GM23338 (cell line): ENCODE measurements around the gene TPP1. TPM values are rescaled to one million over a fixed set of nuclear protein-coding genes. Genes with fewer than 3 reads are reported as not detected.

Experiments
- ATAC-seq: fragments of 200-7000 bp; cut with Tn5 transposase; 3 replicates; pipeline ENCODE4 v1.9.1; 2020
- DNase-seq: peaks from one replicate; pipeline ENCODE4 v3.0.0-alpha.2; 2015; ENCODE audit warnings: low spot score
- H2AFZ ChIP-seq: fragments of 200-600 bp; sonication (generic); 2 replicates; pipeline ENCODE4 v1.8.0; 2016; ENCODE audit warnings: antibody characterized with exemption, mild to moderate bottlenecking, moderate library complexity
- H3F3A ChIP-seq: fragments of 200-600 bp; sonication (generic); replicated peaks from 2 replicates; pipeline ENCODE4 v1.8.0; 2017; ENCODE audit warnings: antibody characterized with exemption, mixed run types, low read depth
- H3K27ac ChIP-seq: fragments of 200-600 bp; sonication (generic); 2 replicates; pipeline ENCODE4 v1.6.1; 2016; ENCODE audit warnings: low read depth
- H3K27me3 ChIP-seq: fragments of 200-600 bp; sonication (generic); 2 replicates; pipeline ENCODE4 v1.8.0; 2016; ENCODE audit warnings: mild to moderate bottlenecking, mixed run types, moderate library complexity; ENCODE audit not compliant: insufficient read depth
- H3K36me3 ChIP-seq: fragments of 200-600 bp; sonication (generic); 2 replicates; pipeline ENCODE4 v1.8.0; 2016; ENCODE audit warnings: mild to moderate bottlenecking; ENCODE audit not compliant: insufficient read depth
- H3K4me1 ChIP-seq: fragments of 200-600 bp; sonication (generic); 2 replicates; pipeline ENCODE4 v1.8.0; 2016; ENCODE audit warnings: mild to moderate bottlenecking, moderate library complexity; ENCODE audit not compliant: insufficient read depth
- H3K4me2 ChIP-seq: fragments of 200-600 bp; sonication (generic); 2 replicates; pipeline ENCODE4 v1.7.1; 2017; ENCODE audit warnings: mixed run types
- H3K4me3 ChIP-seq: fragments of 200-600 bp; sonication (generic); 2 replicates; pipeline ENCODE4 v1.6.1; 2016; ENCODE audit warnings: mixed run types
- H3K79me2 ChIP-seq: fragments of 200-600 bp; sonication (generic); replicated peaks from 2 replicates; pipeline ENCODE4 v1.8.0; 2017; ENCODE audit warnings: mild to moderate bottlenecking; ENCODE audit not compliant: insufficient read depth
- H3K9me2 ChIP-seq: fragments of 200-600 bp; sonication (generic); 2 replicates; pipeline ENCODE4 v1.8.0; 2017; ENCODE audit not compliant: insufficient read depth
- H4K20me1 ChIP-seq: fragments of 200-600 bp; sonication (generic); replicated peaks from 2 replicates; pipeline ENCODE4 v1.8.0; 2017; ENCODE audit warnings: mild to moderate bottlenecking; ENCODE audit not compliant: insufficient read depth
- H3K27ac Mint-ChIP-seq: 2 replicates; pipeline ENCODE4 v1.8.0; 2020; ENCODE audit warnings: inconsistent platforms, mild to moderate bottlenecking, moderate library complexity, mixed read lengths
- H3K27me3 Mint-ChIP-seq: 3 replicates; pipeline ENCODE4 v1.8.0; 2022; ENCODE audit warnings: low read depth, mild to moderate bottlenecking, moderate library complexity, mixed read lengths, inconsistent platforms; ENCODE audit not compliant: insufficient read depth, poor library complexity
- H3K36me3 Mint-ChIP-seq: 3 replicates; pipeline ENCODE4 v1.8.0; 2021; ENCODE audit warnings: low read depth, mild to moderate bottlenecking, inconsistent platforms, moderate library complexity, mixed read lengths
- H3K4me1 Mint-ChIP-seq: 3 replicates; pipeline ENCODE4 v1.8.0; 2020; ENCODE audit warnings: mild to moderate bottlenecking, inconsistent platforms, mixed read lengths
- H3K4me3 Mint-ChIP-seq: 3 replicates; pipeline ENCODE4 v1.8.0; 2021; ENCODE audit warnings: moderate library complexity, mild to moderate bottlenecking, inconsistent platforms, mixed read lengths
- H3K9me3 Mint-ChIP-seq: 3 replicates; pipeline ENCODE4 v1.8.0; 2020; ENCODE audit warnings: moderate library complexity, mild to moderate bottlenecking, inconsistent platforms, mixed read lengths
- CREB1 ChIP-seq: fragments of 250-450 bp; sonication (Bioruptor Pico); IDR thresholded peaks from 2 replicates; pipeline ENCODE4 v1.5.0; 2020; ENCODE audit warnings: low read depth, mild to moderate bottlenecking, moderate library complexity
- CTCF ChIP-seq, 2 experiments: fragments of 200-600 bp in 1 of 2; sonication (generic) in 1 of 2; conservative IDR thresholded peaks; 2 replicates each; pipeline versions ENCODE4 v1.5.1 to v1.6.1; 2016 to 2017; ENCODE audit warnings: antibody characterized with exemption in 2 of 2, low read depth in 2 of 2, mild to moderate bottlenecking in 2 of 2, moderate library complexity in 1 of 2
- ETS1 ChIP-seq: IDR thresholded peaks from 2 replicates; pipeline ENCODE4 v1.6.1; 2016; ENCODE audit warnings: antibody characterized with exemption
- POLR2AphosphoS5 ChIP-seq: IDR thresholded peaks from 2 replicates; pipeline ENCODE4 v1.6.1; 2016; ENCODE audit warnings: antibody characterized with exemption, low read depth
- STAT1 ChIP-seq: IDR thresholded peaks from one replicate; pipeline ENCODE4 v1.6.1; 2016; ENCODE audit warnings: antibody characterized with exemption; ENCODE audit not compliant: unreplicated experiment
- ZNF114 ChIP-seq: fragments of 250-450 bp; sonication (Bioruptor Pico); IDR thresholded peaks from 2 replicates; pipeline ENCODE4 v1.5.0; 2020; ENCODE audit warnings: mild to moderate bottlenecking, moderate library complexity
- ZNF462 ChIP-seq: fragments of 250-450 bp; sonication (Bioruptor Pico); IDR thresholded peaks from 2 replicates; pipeline ENCODE4 v1.5.0; 2020; ENCODE audit warnings: mild to moderate bottlenecking, moderate library complexity
- polyA plus RNA-seq: library from polyadenylated mRNA; unstranded; fragments of >200 nt; fragmentation: Nextera tagmentation; extraction: Ambion mirVana; gene quantifications from 2 replicates; pipeline ENCODE4 v1.2.1, GENCODE V29; 2016
- total RNA-seq: library from RNA; depleted of rRNA; stranded (reverse); fragments of >200 nt; shearing (Covaris generic); gene quantifications from 2 replicates; pipeline ENCODE4 v1.2.3, GENCODE V29; 2014

The TPP1 gene
- total and polyA plus RNA-seq, 2 experiments from 2014 or later = 21.7 to 49.7 TPM

GRCh38 chr11:6572215-6572614, 47.0 kb downstream of the TPP1 start (continued):
- TF ChIP-seq ZNF462 (CRISPR knock-in tag) (no peak), CREB1 (CRISPR knock-in tag) (no peak), ZNF114 (CRISPR knock-in tag) (no peak), ETS1 (no peak)

GRCh38 chr11:6571434-6572008, 47.7 kb downstream of the TPP1 start:
- H3K27me3 ChIP-seq = peaks cover 10% of the 10 kb centered on the region; the same call in 1 of the 2 replicates
- peaks cover 14% of the 10 kb centered on the region for H3K27me3 Mint-ChIP-seq
- H3K4me1 ChIP-seq = no peaks in the 10 kb centered on the region
- DNase-seq (peak; percentile 65), ATAC-seq (peak; percentile 69)
- no peaks in the 10 kb centered on the region for H3K36me3 ChIP-seq
- H3F3A ChIP-seq = no peaks in the 10 kb centered on the region
- H3K4me3 ChIP-seq = peak overlapping the region; percentile 49
- no peak overlapping the region for H3K27ac Mint-ChIP-seq
- no peaks in the 10 kb centered on the region for H3K36me3 Mint-ChIP-seq
- no peaks in the 10 kb centered on the region for H3K9me2 ChIP-seq
- H3K27ac ChIP-seq = no peak overlapping the region
- H3K4me3 Mint-ChIP-seq = no peak overlapping the region
- no peaks in the 10 kb centered on the region for H3K9me3 Mint-ChIP-seq
- H3K4me2 ChIP-seq = peak overlapping the region; percentile 71; the same call in 1 of the 2 replicates
- H2AFZ ChIP-seq = peak overlapping the region; percentile 87; the same call in 1 of the 2 replicates
- H3K79me2 ChIP-seq = no peaks in the 10 kb centered on the region
- no peaks in the 10 kb centered on the region; the same call in 1 of the 2 replicates for H4K20me1 ChIP-seq
- peaks cover 10% of the 10 kb centered on the region for H3K4me1 Mint-ChIP-seq
- TF ChIP-seq POLR2AphosphoS5 (no peak), ZNF114 (CRISPR knock-in tag) (no peak), STAT1 (no peak), CTCF (conservative IDR thresholded peaks at IDR 0.05; ENCODE audit: low read depth in 2 of 2) (peak; percentile 35 to 70)
